IMR-90 (cell line): Measurements from ENCODE around the gene RASA1. TPM values are rescaled to one million over a fixed set of nuclear protein-coding genes. Genes with fewer than 3 reads are reported as not detected.
A peak's percentile ranks its signal among the peaks of the same experiment; 100 is the strongest.

Source experiments
- ATAC-seq: fragments of 200-7000 bp; cut with Tn5 transposase; 2 replicates; pipeline ENCODE4 v1.9.1; 2020; ENCODE audit warnings: low read depth, mild to moderate bottlenecking, moderate library complexity
- BruUV-seq: library from RNA; stranded (reverse); fragments of 400-500 nt; replicated peaks from 2 replicates; lab custom pipeline; 2021; lab: Mats Ljungman, UMichigan
- CTCF ChIA-PET: fragments of 300-600 bp; formaldehyde crosslinking; extraction: SDS; loops from one replicate; lab custom pipeline; 2021; ENCODE audit warnings: antibody characterized with exemption; lab: Yijun Ruan, JAX
- POLR2A ChIA-PET: fragments of 300-600 bp; sonication (Branson Sonifier 250); formaldehyde crosslinking; loops from one replicate; lab custom pipeline; 2022; ENCODE audit warnings: antibody characterized with exemption; ENCODE audit not compliant: unreplicated experiment; lab: Charles Lee
- DNase-seq: peaks from one replicate; pipeline ENCODE4 v3.0.0; 2013
- H2AFZ ChIP-seq: replicated peaks from 2 replicates; pipeline ENCODE3; 2013; ENCODE audit warnings: low read length, mild to moderate bottlenecking; ENCODE audit not compliant: poor library complexity
- H2AK5ac ChIP-seq: 2 replicates; pipeline ENCODE4 v1.6.1; 2013; ENCODE audit warnings: low read depth, low read length, inconsistent platforms
- H2AK9ac ChIP-seq: replicated peaks from 2 replicates; pipeline ENCODE3; 2013; ENCODE audit warnings: mild to moderate bottlenecking, low read depth, low read length, moderate library complexity; ENCODE audit not compliant: poor library complexity
- H2BK120ac ChIP-seq: 2 replicates; pipeline ENCODE4 v1.6.1; 2013; ENCODE audit warnings: low read depth, low read length, inconsistent platforms
- H2BK15ac ChIP-seq: 3 replicates; pipeline ENCODE4 v1.6.1; 2013; ENCODE audit warnings: low read depth, low read length, inconsistent platforms
- H2BK20ac ChIP-seq: 2 replicates; pipeline ENCODE4 v1.6.1; 2013; ENCODE audit warnings: low read depth, mild to moderate bottlenecking, inconsistent platforms, low read length, moderate library complexity
- H2BK5ac ChIP-seq: 2 replicates; pipeline ENCODE4 v1.6.1; 2013; ENCODE audit warnings: mild to moderate bottlenecking, low read depth, low read length, inconsistent platforms; ENCODE audit not compliant: poor library complexity, severe bottlenecking
- H3K14ac ChIP-seq: replicated peaks from 2 replicates; pipeline ENCODE4 v1.6.1; 2013; ENCODE audit warnings: low read depth, low read length, inconsistent platforms
- H3K18ac ChIP-seq: 2 replicates; pipeline ENCODE4 v1.6.1; 2013; ENCODE audit warnings: low read depth, low read length, control low read depth
- H3K23ac ChIP-seq: 2 replicates; pipeline ENCODE4 v1.6.1; 2013; ENCODE audit warnings: low read depth, low read length, inconsistent platforms
- H3K27ac ChIP-seq: 2 replicates; pipeline ENCODE4 v1.5.1; 2013; ENCODE audit warnings: mild to moderate bottlenecking, control low read depth, low read length; ENCODE audit not compliant: insufficient read depth
- H3K27me3 ChIP-seq: 2 replicates; pipeline ENCODE4 v1.6.1; 2013; ENCODE audit warnings: low read length; ENCODE audit not compliant: control insufficient read depth, insufficient read depth
- H3K36me3 ChIP-seq: 2 replicates; pipeline ENCODE4 v1.6.1; 2013; ENCODE audit warnings: low read length, mixed read lengths; ENCODE audit not compliant: control insufficient read depth, insufficient read depth
- H3K4ac ChIP-seq: 2 replicates; pipeline ENCODE4 v1.6.1; 2013; ENCODE audit warnings: low read depth, low read length, inconsistent platforms
- H3K4me1 ChIP-seq: 2 replicates; pipeline ENCODE4 v1.6.1; 2013; ENCODE audit warnings: low read length, mixed read lengths; ENCODE audit not compliant: control insufficient read depth, insufficient read depth
- H3K4me2 ChIP-seq: 2 replicates; pipeline ENCODE4 v1.6.1; 2013; ENCODE audit warnings: low read depth, mild to moderate bottlenecking, control low read depth, low read length, moderate library complexity
- H3K4me3 ChIP-seq: 2 replicates; pipeline ENCODE4 v1.5.1; 2013; ENCODE audit warnings: low read depth, mild to moderate bottlenecking, control low read depth, low read length, moderate library complexity; ENCODE audit not compliant: insufficient read depth
- H3K56ac ChIP-seq: 2 replicates; pipeline ENCODE4 v1.6.1; 2013; ENCODE audit warnings: low read length, inconsistent platforms; ENCODE audit not compliant: insufficient read depth; ENCODE audit errors: extremely low read depth
- H3K79me1 ChIP-seq, 2 experiments: 2 replicates each; pipeline ENCODE4 v1.6.1; 2013; ENCODE audit warnings: low read length in 2 of 2, inconsistent platforms in 1 of 2, low read depth in 1 of 2
- H3K9ac ChIP-seq: 2 replicates; pipeline ENCODE4 v1.6.1; 2013; ENCODE audit warnings: low read depth, low read length, control low read depth
- H3K9me1 ChIP-seq: 2 replicates; pipeline ENCODE4 v1.6.1; 2013; ENCODE audit warnings: low read length, inconsistent platforms; ENCODE audit not compliant: insufficient read depth
- H3K9me3 ChIP-seq: 2 replicates; pipeline ENCODE4 v1.6.1; 2013; ENCODE audit warnings: low read length; ENCODE audit not compliant: control insufficient read depth, insufficient read depth
- H4K20me1 ChIP-seq: 2 replicates; pipeline ENCODE4 v1.6.1; 2013; ENCODE audit warnings: low read length, inconsistent platforms; ENCODE audit not compliant: insufficient read depth
- H4K5ac ChIP-seq: 2 replicates; pipeline ENCODE4 v1.6.1; 2013; ENCODE audit warnings: mild to moderate bottlenecking, low read depth, low read length, control low read depth
- H4K8ac ChIP-seq, 2 experiments: 2 replicates each; pipeline ENCODE4 v1.6.1; 2013; ENCODE audit warnings: low read depth in 2 of 2, low read length in 2 of 2, control low read depth in 1 of 2, inconsistent platforms in 1 of 2
- H4K91ac ChIP-seq: 2 replicates; pipeline ENCODE4 v1.6.1; 2013; ENCODE audit warnings: low read depth, low read length, inconsistent platforms; ENCODE audit not compliant: insufficient read depth
- CHD1 ChIP-seq: IDR thresholded peaks from 2 replicates; pipeline ENCODE4 v1.6.1; 2012; ENCODE audit warnings: low read depth, low read length, improper control_type of control experiment
- FOS ChIP-seq: fragments of 150-350 bp; IDR thresholded peaks from 2 replicates; pipeline ENCODE4 v1.6.1; 2016; ENCODE audit warnings: low read depth, low read length
- MAZ ChIP-seq: IDR thresholded peaks from 2 replicates; pipeline ENCODE4 v1.6.1; 2012; ENCODE audit warnings: low read depth, mild to moderate bottlenecking, low read length, improper control_type of control experiment, moderate library complexity, borderline replicate concordance
- MXI1 ChIP-seq: IDR thresholded peaks from 2 replicates; pipeline ENCODE4 v1.6.1; 2012; ENCODE audit warnings: low read depth, mild to moderate bottlenecking, low read length, moderate library complexity, borderline replicate concordance
- NFE2L2 ChIP-seq: fragments of 150-350 bp; IDR thresholded peaks from 2 replicates; pipeline ENCODE4 v1.6.1; 2016; ENCODE audit warnings: low read depth, mild to moderate bottlenecking, low read length
- RAD21 ChIP-seq: IDR thresholded peaks from 2 replicates; pipeline ENCODE4 v1.6.1; 2012; ENCODE audit warnings: low read length, improper control_type of control experiment
- WGBS, 2 experiments: methylation state at CpG; one replicate each; pipeline versions ENCODE4 v1.1.5 to v1.1.7; 2013; ENCODE audit warnings: missing lambda C conversion rate in 2 of 2; ENCODE audit not compliant: insufficient read length in 1 of 2; ENCODE audit errors: extremely low coverage in 2 of 2; 5-methylcytosine and 5-hydroxymethylcytosine counted together
- dilution Hi-C: fragments of 300-500 bp; cut with HindIII; formaldehyde crosslinking; loops from one replicate; pipeline ENCODE4 v1.14.3; 2018; ENCODE audit warnings: low sequenced_read_pairs; ENCODE audit not compliant: unreplicated experiment
- in situ Hi-C: fragments of 300-500 bp; cut with MboI; formaldehyde crosslinking; loops from 3 replicates; pipeline ENCODE4 v1.14.3; 2019; ENCODE audit warnings: low sequenced_read_pairs, inconsistent platforms, mixed read lengths
- intact Hi-C: fragments of 100-400 bp; cut with micrococcal nuclease; formaldehyde crosslinking; loops from 2 replicates; pipeline ENCODE4 v1.10.0; 2022
- polyA plus RNA-seq, 3 experiments: library from polyadenylated mRNA; depleted of rRNA; stranded (reverse); fragments of >200 nt; gene quantifications; 2 replicates each; pipeline ENCODE4 v1.2.3, GENCODE V29; 2012; ENCODE audit warnings: low replicate concordance in 1 of 3
- total RNA-seq: library from RNA; depleted of rRNA; stranded (reverse); fragments of >200 nt; gene quantifications from 2 replicates; pipeline ENCODE4 v1.2.3, GENCODE V29; 2012

Gene RASA1
- total and polyA plus RNA-seq, 2 of the 4 experiments (the other 2 are of a cell fraction), result 37.6 to 45.7 TPM

DNA sequence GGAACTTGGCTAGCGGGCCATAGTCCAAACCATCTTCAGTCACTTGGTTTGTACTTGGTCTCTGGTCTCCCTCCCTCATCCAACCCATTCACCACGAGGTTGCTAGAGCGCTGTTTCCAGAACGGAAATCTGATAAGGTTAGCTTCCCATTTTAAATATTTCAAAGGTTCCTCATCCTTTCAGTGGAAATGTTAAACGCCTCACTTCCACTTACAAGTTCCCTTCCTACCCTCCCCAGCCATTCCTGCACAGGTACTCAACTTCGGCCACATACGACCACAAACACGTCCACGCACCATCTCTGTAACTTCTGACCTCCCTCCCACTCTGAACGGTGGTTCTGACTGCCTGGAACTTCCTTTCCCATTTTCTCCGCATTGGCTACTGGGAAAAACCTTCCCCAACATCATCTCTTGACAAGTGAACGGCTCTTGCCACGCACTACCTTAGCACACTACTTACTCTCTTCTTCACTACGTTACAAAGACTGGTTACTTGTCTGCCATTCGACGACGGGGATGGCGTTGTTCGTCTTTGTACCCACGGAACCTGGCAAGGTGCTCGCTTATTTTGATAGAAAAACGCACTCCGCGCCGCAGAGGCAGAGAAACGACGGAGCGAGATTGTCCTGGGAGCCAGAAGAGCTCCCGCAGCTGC lies 144.4 kb downstream of the RASA1 start:
- H3K27ac ChIP-seq, result peak overlapping the region; percentile 89
- intact Hi-C loops, result loop anchor here (2.0 kb wide), 1 partner anchor 17 kb away; no protein-coding TSS in a partner anchor
- peak overlapping the region; percentile 92 for H2AFZ ChIP-seq
- TSS peak; percentile 73 for BruUV-seq
- H4K20me1 ChIP-seq, result peaks cover 5% of the 10 kb centered on the region; the same call in 1 of the 2 replicates
- TF ChIP-seq MAZ (no peak), FOS (no peak), NFE2L2 (no peak), RAD21 (no peak), MXI1 (no peak), CHD1 (peak; percentile 95)
- H3K9ac ChIP-seq, result peak overlapping the region; percentile 94
- dilution Hi-C loops, result no loop called here
- H2BK5ac ChIP-seq, result peak overlapping the region; percentile 84
- H3K4me3 ChIP-seq, result peak overlapping the region; percentile 81
- ChIA-PET POLR2A (no interaction called here), CTCF (interaction anchor here (0.8 to 1.4 kb wide), 2 partner anchors 12 to 338 kb away, joined by 3 to 5 read pairs; no protein-coding TSS in a partner anchor)
- H3K4ac ChIP-seq, result peak overlapping the region; percentile 92
- peak overlapping the region; percentile 82 for H3K18ac ChIP-seq
- DNase-seq (peak; percentile 63), ATAC-seq (peak; percentile 21)
- no peaks in the 10 kb centered on the region for H3K4me1 ChIP-seq
- H3K56ac ChIP-seq, result peak overlapping the region; percentile 71
- H4K8ac ChIP-seq, result peak overlapping the region; percentile 72 to 98
- no peaks in the 10 kb centered on the region for H3K27me3 ChIP-seq
- H3K9me3 ChIP-seq, result no peaks in the 10 kb centered on the region
- H3K23ac ChIP-seq, result peak overlapping the region; percentile 95
- H4K5ac ChIP-seq, result peak overlapping the region; percentile 91
- H3K9me1 ChIP-seq, result no peaks in the 10 kb centered on the region
- H4K91ac ChIP-seq, result peak overlapping the region; percentile 85
- peak overlapping the region; percentile 12; the same call in 1 of the 3 replicates for H2BK15ac ChIP-seq
- peaks cover 15 to 27% of the 10 kb centered on the region in 2 experiments for H3K79me1 ChIP-seq
- no peaks in the 10 kb centered on the region; the same call in 1 of the 2 replicates for H3K36me3 ChIP-seq
- H3K14ac ChIP-seq, result peak overlapping the region; percentile 97
- peak overlapping the region; percentile 78 for H2BK120ac ChIP-seq
- peak overlapping the region; percentile 98 for H3K4me2 ChIP-seq
- in situ Hi-C loops, result loop anchor here (25.0 kb wide), 1 partner anchor 500 kb away; no protein-coding TSS in a partner anchor
- H2AK9ac ChIP-seq, result peak overlapping the region; percentile 78
- peak overlapping the region; percentile 18; the same call in 1 of the 2 replicates for H2BK20ac ChIP-seq
- H2AK5ac ChIP-seq, result peak overlapping the region; percentile 88
- 3% methylated on average over 21 of the region's 29 CpGs; no CpG with 5 or more reads in 1 of the 2 experiments for WGBS, 2 experiments
